Eye (tissue), 1 donor: ENCODE data around the gene KCND3.

Experiments used
- DNase-seq: peaks from one replicate; pipeline ENCODE4 v3.0.0-alpha.2; 2015

The KCND3 gene

GRCh38 chr1:111988377-111988742 is 1.1 kb downstream of the KCND3 start:
- DNase-seq: no peak

DNA sequence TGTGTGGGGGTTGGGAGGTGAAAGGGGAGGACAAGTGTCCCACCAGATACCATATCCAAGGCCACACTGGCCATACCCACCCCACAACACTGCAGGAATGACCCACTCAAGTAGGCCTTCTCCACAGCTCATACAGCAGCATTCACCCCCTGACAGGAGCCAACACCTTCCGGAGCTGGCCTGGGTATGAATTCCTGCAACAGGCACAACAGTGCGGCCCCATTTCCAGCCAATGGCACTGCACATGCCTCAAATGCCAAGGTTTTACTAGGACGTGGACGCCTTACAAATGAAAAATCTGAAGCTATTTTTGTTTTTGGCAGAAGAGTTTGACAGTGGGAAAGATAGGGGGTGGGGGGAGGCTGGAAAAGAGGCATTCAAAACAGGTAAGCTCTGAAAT is 2.0 kb downstream of the KCND3 start:
- DNase-seq: no peak

DNA sequence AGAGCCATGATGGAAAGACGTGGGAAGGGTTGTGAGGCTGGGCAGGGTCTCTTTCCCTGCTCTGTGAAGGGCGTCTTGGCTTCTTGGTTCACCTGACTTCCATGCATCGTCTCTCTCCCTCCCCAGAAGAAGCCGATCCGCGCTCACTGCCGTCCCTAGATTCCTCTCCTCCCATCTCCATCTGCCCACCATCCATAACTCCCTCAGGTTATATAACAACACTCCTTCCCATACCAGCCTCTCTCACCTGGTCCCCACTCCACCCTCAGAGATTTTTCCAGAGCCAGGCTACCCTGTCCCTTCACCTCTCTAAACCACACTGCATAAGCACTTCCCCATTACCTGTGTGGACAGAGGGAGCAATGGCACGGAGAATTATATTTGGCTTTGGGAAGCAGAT is 6.0 kb downstream of the KCND3 start:
- DNase-seq: no peak

DNA sequence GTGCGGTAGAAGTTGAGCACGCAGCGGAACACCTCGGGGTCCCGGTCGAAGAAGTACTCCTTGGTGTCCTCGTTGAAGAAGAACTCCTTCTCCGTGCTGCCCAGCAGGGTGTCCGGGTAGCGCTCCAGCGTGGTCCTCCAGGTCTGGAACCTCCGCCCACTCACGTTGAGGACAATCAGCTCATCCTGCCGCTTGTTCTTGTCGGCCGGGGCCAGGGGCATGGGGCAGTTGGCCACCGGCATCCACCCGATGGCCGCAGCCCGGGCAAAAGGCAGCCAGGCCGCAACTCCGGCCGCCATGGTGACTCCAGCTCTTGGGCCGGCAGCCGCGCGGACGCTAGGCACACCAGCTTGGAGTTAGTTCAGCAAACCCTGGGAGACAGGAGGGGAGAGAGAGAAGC is 7.0 kb downstream of the KCND3 start:
- no peak for DNase-seq

GRCh38 chr1:111981871-111982270 is 7.6 kb downstream of the KCND3 start:
- DNase-seq: no peak

DNA sequence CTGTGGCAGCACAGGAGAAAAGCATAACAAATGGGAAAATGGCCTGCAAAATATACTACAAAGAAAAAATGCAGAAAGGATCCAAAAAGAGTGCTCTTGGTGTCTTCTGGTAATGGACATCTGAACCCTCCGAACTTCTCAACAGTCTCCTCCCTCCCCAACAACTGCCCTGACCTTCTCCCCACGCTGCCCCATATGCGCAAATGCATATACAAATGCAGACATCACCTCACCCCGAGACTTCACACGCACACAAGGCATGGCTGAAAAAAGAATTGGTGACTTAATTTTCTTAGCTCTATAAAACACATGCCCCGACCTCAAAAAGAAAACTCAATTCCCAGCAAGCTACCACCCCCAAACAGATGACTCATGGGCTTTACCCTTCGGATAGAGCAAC is 8.4 kb downstream of the KCND3 start:
- DNase-seq: no peak

GRCh38 chr1:111980686-111981085 is 8.8 kb downstream of the KCND3 start:
- DNase-seq: no peak

DNA sequence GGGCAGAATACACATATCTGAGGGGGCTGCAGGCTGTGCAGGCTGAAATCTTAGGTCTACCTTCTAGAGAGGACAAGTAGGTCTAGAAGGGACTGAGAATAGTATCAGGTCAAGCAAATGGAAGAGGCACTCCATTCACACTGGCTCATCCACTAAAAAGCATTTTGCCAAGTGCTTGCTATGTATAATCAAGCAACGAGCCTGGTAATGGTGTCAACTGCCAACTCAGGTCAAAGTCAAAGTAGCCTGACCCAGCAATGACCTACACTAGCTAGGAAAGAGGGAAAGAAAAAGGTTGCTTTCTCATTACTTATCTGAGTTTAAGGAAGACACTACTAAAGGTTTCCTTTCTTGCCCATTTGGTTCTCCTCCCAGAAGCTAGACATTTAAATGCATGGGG is 10.8 kb downstream of the KCND3 start:
- no peak for DNase-seq

- no peak for DNase-seq
Observed at GRCh38 chr1:111977378-111977777, 12.1 kb downstream of the KCND3 start.

DNA sequence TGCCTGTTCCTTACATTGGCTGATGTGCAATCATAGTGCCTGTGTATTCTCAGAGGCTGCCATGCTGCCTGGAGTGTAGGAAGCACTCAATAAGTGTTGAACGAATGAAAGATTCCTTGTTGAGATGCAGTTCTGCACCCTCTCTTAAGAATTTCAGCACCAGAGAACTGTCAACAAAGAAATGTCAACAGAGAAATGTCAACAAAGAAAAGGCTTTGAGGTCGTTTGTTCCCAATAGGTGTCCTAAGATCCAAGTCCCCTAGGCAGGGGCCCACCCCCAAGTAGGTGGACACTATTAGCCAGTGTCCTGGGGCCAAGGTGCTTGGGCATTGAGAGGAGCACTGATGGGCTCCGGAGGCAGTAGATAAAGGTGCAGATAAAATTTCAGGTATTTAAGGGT is 12.6 kb downstream of the KCND3 start:
- no peak for DNase-seq

DNA sequence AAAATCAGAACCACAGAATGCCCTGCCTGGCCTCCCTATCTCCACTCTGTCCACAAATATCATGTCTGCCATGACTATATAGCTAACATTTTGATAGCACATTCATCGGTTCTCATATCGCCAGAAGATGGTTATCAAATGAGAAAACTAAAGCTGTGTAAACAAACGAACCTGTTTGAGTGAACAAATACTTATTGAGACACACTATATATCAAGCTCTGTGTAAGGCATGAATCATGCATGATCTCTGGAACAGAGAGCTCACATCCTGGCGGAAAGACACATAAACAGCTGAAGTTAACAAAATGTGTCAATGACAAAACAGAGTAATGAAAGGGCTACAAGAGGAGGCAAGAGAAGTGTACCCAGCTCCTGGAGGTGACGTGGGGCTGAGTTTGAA is 13.1 kb downstream of the KCND3 start:
- DNase-seq: no peak

- DNase-seq: no peak
Observed at GRCh38 chr1:111973150-111973790, 16.2 kb downstream of the KCND3 start.

DNA sequence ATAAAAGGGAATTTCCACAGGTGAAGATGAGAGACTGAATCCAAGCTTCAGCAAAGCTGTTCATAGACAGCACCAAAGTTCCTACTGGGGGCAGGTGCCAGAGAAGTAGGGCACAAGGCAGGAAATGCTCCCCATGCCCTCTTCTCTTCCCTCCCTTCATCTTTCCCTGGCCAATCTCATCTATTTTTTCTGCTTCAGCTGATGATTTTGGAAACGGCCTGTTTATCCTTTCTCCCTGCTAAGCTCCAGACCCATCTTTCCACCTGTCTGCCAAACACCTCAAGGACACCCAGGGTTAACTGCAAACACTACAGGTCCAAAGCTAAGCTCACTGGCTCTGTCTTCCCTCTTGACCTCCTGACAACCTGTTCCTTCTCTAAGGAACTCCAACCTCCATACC is 18.1 kb downstream of the KCND3 start:
- DNase-seq: no peak

DNA sequence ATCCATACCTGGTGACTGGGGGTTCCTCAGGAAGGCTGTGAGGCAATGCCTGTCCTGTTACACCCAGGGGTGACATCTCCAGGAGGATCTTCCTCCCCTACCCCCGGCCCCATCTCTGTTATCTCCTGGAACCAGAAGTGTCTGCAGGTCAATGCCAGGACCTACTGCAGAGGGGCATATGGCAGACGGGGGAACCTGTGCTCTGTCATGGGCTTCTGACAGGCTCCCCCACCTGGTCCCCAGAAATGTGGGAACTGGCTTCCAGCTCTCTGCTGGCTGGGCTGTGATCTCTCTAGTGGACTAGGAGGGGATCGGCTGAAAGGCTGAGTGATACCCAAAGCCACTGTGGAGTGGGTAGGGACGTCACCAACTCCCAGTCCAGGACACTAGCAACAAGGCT is 21.0 kb downstream of the KCND3 start:
- DNase-seq: no peak

GRCh38 chr1:111967886-111968285 is 21.6 kb downstream of the KCND3 start:
- peak; percentile 15 for DNase-seq

GRCh38 chr1:111967067-111967690 is 22.3 kb downstream of the KCND3 start:
- no peak for DNase-seq

DNA sequence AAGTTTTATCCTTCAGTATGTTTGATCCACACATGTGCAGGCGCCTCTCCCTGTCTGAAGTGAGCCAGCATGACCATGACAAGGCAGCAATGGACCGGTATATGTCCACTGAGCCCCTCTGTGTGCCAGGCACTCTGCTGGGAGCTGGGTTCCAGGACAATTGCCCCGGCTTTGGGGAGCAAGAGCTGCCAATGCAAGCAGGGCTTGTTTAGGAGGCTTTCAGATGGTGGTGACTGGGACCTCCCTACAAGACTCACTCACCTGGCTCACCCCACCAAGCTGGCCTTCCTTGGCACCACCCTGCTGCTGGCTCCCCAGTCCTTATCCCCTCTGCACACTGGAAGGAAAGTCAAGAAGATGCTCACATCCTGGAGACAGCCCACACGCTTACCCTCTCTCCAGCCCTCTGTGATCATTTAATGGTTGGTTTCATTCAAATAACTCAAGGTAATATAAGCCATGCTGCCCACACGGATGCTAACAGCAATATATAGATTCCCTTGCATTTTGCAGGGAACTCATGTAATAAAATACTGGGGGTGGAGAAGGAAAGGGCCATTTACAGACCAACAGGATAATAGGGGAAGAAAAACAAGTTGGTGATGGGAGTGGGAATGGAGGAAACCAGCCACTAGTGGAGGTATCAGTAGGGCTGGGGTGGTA is 23.6 kb downstream of the KCND3 start:
- DNase-seq: no peak

DNA sequence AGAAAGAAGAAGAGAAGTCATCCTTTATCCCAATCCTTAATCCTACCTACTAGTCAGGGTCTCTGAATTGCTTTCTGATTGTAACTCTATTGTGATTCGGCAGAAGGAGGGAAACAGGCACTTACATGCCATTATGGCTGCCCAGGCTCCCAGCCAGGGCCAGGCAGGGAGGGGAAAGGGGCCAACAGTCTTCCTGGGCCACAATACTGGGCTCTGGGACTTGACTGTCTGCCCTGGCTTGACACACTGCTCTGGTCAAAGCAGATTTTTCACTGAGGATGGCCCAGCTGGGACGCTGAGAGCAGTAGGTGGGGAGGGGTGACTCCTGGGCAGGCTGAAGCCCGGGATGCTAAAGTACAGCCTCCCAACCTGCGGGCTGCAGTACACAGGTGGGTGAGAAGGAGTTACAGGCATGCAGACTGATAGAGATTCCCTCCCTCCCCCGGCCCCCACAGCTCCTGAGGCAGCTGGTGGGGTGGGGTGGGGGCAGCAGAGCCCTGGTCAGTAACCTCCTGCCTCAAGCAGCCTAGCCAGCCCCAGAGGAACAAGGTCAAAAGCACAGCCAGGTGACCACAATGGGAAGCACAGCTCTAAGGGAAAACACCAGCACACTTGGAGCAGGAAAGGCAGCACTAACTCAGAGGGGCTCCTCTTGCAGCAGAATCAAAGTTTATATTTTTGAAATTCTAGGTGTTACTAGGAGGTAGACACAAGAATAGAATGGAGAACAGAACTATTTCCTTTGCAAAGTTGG is 25.3 kb downstream of the KCND3 start:
- DNase-seq: no peak

- no peak for DNase-seq
Observed at GRCh38 chr1:111961773-111962565, 27.5 kb downstream of the KCND3 start.

DNA sequence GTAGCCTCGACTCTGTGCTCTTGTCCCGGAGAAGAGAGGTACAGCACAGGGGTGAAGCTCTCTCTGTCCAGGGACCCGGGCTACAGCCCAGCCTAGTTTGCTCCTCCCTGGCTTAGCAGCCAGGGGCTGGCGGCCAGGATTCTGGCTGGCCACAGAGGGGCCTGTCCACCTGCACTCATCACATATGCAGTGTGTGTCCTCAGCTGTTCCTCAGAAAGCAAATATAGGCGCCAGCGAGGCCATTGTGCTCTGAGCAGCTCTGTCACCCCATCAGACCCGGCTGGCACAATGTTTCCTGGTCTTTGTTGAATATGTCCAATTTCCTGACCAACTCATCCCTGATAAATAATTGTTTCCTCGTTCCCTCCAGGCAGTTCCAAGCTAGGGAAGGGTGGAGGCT is 28.5 kb downstream of the KCND3 start:
- no peak for DNase-seq

- DNase-seq: no peak
Observed at GRCh38 chr1:111959436-111959835, 30.0 kb downstream of the KCND3 start.

DNA sequence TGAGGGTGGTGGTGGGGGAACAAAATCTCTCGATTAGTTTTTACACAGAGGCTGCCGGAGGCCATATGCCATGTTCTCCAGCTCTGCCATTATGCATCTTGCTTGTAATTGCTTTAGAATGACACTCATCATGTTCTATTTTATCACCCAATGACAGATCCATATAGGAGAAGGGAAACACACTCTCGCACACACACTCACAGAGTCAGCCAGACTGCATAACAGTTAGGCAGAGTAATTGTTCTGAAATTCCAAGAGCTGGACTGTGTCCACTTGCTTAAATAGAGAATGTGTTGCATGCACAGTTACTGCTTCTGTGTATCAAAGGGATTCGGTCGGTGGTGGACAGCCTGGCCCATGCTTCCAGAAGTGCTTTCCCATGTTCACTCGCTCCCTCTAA is 30.6 kb downstream of the KCND3 start:
- no peak for DNase-seq

GRCh38 chr1:111958075-111958474 is 31.4 kb downstream of the KCND3 start:
- DNase-seq: no peak
